T follicular helper cell (primary cell): ENCODE measurements around the gene TAC4.
A peak's percentile ranks its signal among the peaks of the same experiment; 100 is the strongest.

Experiments used
- DNase-seq: peaks from one replicate; pipeline ENCODE4 v3.0.0-alpha.2; 2020; ENCODE audit warnings: low read depth
- total RNA-seq, 2 experiments: gene quantifications; one replicate each; lab custom pipeline; 2026; lab: John Stamatoyannopoulos, UW

Gene TAC4, protein sequence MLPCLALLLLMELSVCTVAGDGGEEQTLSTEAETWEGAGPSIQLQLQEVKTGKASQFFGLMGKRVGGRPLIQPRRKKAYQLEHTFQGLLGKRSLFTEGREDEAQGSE
- 0 reads per million in 2 experiments for total RNA-seq

DNA sequence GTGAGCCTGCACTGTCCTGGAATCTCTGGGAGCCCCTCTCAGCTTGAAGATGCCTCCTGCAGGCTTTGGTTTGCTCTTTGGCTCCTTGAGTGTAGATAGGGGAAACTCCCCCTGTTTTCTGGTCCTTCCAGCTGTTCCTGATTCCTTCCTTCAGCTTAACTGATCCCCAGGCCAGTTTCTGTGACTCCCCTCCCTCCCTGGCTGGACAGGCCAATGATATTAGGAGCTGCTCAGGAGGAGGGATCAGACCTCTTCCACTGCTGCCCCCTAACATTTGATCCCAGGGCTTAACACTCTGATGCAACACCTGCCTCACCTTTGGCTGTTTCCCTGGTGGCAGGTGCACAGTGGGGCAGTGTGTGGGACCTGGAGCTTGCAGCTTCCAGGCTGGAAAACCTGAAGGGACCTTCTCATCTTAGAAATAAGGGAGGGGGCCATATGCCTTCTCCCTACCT is at the start of gene TAC4:
TAC4 (minus strand) TSS at position 51 of the 455 bp plus-strand sequence. CDS start 52 bp downstream, outside the sequence.
- no peak for DNase-seq

GRCh38 chr17:49896860-49897259 is 49.0 kb upstream of the TAC4 start:
- DNase-seq: no peak

GRCh38 chr17:49896222-49896621 is 48.4 kb upstream of the TAC4 start:
- DNase-seq: no peak

- DNase-seq: no peak
Measured at GRCh38 chr17:49895812-49896211, 47.9 kb upstream of the TAC4 start.

GRCh38 chr17:49894761-49895160 is 46.9 kb upstream of the TAC4 start:
- DNase-seq: no peak

DNA sequence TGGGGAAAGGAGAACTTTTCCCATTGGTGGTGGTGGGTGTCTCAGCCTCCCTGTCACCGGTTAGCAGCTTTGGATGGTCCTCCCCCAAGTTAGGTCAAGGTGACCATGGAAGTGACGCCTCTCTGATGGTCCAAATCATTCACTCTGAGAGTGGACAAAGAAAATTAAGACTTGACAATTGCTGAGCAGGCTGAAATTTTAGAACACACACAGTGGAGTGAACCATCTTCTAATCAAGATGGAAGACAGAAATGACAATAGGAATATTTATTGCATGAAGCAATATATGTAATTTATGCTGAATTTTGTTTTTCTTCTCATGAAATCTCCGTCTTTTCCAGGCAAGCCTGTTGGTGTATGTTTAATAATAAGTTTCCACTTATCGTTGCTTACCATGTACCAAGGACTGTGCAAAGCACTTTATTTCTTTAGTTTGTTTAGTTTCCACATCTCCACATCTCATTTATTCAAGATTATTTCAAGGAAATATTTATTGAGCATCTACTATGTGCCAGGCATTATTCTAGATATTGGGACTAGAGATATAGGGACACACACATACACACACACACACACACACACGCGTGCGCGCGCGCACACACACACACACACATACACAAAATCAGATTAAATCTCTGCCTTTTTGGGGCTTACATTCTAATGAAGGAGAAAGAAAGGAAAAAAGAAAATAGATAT is 44.0 kb upstream of the TAC4 start:
- DNase-seq: no peak

DNA sequence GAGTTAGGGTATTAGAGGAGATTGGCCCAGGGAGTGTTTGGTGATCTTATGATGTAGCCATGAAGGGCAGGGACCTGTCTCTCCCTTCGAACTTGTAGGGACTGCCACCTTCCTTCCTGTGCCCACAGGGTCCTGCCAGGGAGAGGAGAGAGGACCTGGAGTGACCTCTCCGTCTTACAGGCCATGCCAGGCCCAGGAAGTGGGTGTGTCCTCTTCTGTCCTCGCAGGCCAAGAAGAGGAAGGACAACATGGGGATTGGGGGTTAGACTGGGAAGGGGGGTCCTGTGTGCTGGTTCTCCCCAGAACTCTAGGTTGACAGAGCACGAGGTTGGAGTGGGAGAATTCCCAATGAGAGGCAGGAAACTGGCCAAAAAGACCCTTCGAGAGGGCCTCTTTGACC is 43.4 kb upstream of the TAC4 start:
- no peak for DNase-seq

GRCh38 chr17:49890852-49891251 is 43.0 kb upstream of the TAC4 start:
- DNase-seq: no peak

- no peak for DNase-seq
Measured at GRCh38 chr17:49890077-49890821, 42.4 kb upstream of the TAC4 start.

- DNase-seq: no peak
Measured at GRCh38 chr17:49889500-49889899, 41.6 kb upstream of the TAC4 start.

GRCh38 chr17:49887744-49888360 is 40.0 kb upstream of the TAC4 start:
- no peak for DNase-seq

DNA sequence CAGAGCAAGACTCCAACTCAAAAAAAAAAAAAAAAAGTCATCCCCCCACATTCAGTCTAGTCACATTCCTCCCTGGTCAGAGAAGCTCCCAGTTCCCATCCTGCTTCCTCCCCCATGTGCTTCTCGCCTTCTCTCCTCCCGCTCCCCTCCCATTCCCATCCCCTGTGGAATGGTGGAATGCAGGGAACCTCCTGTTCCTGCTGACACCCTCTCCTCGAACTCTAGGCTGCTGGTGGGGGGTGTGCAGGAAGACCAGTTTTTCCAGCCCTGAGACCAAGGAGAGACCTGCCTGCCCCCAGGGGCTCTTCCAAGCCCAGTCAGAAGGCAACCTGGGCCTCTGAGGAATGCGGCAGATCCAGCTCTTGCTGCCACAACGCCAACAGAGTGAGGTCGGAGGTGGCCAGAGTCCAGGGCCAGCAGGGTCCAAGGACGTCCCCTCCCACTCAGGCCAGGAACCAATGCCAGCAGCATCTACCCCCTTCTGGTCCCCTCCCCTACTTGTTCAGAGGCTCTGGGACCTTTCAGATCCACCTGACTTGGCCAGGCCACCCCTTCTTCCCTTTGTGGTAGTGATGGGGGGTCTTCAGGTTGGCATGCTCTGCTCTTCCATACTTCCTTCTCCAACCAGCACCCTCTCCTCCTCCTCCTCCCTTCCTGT is 39.3 kb upstream of the TAC4 start:
- no peak for DNase-seq

- no peak for DNase-seq
Measured at GRCh38 chr17:49886036-49886435, 38.2 kb upstream of the TAC4 start.

- no peak for DNase-seq
Measured at GRCh38 chr17:49882434-49882833, 34.6 kb upstream of the TAC4 start.

GRCh38 chr17:49881054-49881402 is 33.2 kb upstream of the TAC4 start:
- DNase-seq: no peak

- DNase-seq: peak; percentile 40
Measured at GRCh38 chr17:49880291-49881053, 32.6 kb upstream of the TAC4 start.

DNA sequence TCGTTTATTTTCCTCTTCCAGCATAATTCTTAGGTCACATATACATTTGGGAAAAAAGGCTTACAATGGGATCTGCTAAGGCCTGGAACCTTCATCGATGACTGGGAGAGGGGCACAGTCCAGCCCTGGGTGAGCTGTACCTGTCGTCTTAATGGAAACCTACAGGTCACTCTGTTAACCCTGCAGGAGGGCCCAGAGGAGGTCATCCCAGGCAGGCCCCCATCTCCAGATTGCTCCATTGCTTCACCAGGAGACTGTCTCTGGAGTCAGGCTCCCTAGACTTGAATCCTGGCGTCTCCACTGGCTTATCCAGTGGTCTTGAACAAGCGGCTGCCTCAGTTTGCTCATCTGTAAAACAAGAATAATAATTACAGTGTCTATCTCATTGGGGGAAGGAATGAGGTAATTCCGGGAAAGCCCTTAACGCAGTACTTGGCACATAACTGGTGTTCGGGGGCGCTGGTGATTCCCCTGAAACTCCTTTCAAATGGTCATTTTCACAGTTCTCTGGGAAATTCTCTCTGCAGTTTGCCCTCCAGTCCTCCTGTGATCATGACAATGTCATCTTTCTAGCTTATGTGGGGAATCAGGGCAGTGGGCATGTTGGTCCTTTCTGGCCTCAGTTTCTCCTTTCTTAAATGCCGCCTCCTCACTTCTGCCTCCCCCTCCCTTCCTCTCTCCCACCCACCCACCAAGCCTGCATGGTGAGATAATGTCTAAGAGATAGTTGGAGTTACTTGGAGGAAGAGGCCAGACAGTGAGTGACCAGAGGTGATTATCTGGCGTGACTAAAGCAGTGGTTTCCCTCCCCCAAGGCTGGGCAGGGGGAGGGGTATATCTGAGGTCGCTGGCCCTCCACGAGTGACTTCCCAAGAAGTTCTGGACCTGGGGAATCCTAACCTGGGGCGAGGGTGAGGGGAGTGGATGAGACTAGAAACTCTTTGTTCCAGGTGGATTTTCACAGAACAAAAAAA is 31.3 kb upstream of the TAC4 start:
- no peak for DNase-seq

- no peak for DNase-seq
Measured at GRCh38 chr17:49875685-49876084, 27.8 kb upstream of the TAC4 start.

- no peak for DNase-seq
Measured at GRCh38 chr17:49874911-49875310, 27.0 kb upstream of the TAC4 start.

- no peak for DNase-seq
Measured at GRCh38 chr17:49873926-49874325, 26.1 kb upstream of the TAC4 start.
